HG03060 (cell line): ENCODE results near the gene RPL13A.

Experiments
- ATAC-seq: cut with Tn5 transposase; IDR thresholded peaks from one replicate; pipeline ENCODE4 v1.9.1; 2021; ENCODE audit warnings: low read depth, moderate number of reproducible peaks; ENCODE audit not compliant: unreplicated experiment

The RPL13A gene

DNA sequence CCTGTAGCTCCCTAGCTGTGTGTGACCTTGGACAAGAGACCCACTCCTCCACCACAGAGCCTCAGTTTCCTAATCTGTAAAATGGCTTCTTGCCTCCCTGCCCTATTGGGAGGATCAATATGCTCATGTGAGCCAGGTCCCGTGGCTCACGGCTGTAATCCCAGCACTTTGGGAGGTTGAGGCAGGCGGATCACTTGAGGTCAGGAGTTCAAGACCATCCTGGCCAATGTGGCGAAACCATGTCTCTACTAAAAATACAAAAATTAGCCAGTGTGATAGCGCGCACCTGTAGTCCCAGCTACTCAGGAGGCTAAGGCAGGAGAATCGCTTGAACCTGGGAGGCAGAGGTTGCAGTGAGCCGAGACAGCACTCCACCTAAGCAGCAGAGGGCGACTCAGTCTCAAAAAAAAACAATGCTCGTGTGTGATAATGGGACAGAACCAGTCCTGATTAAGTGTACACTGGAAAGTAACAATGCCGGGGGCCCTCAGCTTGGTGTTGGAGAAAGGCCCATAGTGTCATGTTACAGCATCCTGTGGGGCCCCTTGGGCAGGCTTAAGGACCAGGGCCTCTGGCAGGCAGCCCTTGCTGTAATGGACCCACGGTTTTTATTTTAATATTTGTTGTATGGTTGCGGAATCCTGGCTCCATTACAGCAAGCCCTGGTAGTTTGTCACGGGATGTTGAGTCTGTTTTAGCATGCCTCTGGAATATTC lies 15.6 kb downstream of the RPL13A start:
- ATAC-seq, result no peak

DNA sequence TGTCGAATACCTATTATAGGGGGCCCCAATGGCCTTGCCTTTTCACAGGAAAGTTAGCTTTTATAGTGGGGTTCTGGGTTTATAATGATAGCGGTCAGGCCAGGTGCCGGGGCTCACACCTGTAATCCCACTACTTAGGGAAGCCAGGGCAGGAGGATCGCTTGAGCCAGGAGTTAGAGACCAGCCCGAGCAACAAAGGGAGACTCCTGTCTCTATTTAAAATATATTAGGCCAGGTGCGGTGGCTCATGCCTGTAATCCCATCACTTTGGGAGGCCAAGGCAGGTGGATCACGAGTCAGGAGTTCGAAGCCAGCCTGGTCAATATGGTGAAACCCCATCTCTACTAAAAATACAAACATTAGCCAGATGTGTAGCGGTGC lies 16.2 kb downstream of the RPL13A start:
- no peak for ATAC-seq

DNA sequence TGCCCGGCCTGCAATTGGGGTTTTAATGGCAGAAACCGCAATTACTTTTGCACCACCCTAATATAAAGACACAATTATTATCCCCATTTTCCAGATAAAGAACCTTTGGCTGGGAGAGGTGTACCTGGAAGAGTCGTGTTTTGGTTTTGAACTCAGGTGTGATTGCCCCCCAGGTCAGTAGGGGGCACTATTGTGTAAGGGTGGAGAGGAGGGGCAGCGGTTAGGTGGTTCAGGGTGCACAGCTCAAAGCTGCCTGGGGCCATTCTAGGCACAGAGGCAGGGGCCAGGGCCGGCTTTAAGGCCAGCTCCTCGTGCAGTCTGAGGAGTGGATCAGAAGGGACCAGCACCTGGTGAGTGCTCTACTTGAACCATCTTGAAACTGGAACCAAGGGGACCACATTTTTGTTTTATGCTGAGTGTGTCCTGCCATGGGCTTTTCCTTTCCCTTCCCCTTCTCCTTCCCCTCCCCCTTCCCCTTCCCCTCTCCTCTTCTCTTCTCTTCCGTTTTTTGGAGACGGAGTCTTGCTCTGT lies 19.2 kb downstream of the RPL13A start:
- no peak for ATAC-seq

DNA sequence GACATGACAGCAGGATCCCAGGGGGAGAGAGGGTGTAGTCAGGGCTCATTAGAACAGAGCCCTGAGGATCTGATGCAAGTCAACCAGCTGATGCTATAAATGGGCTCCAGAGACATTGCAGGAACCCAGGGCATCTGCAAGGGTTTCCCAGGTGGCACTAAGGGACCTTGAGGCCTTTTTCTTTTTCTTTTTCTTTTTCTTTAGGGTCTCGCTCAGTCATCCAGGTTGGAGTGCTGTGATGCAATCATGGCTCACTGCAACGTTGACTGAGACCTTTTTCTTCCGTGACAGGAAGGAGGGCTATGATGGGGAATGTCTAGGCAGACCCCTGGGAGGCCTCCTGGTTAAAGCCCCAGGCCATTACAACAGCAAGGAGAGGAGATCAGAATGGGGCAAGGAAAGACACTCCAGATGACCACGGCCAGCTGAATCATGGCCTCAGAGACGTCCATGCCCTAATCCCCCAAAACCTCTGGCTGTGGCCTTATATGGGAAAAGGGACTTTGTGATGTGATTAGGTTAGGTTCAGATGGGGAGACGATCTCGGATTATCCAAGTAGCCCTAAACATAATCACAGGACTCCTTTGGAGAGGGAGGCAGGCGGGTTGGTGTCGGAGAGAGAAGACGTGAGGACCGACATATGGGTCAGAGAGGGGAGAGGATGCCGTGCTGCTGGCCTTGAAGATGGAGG lies 20.5 kb downstream of the RPL13A start:
- ATAC-seq, result no peak

DNA sequence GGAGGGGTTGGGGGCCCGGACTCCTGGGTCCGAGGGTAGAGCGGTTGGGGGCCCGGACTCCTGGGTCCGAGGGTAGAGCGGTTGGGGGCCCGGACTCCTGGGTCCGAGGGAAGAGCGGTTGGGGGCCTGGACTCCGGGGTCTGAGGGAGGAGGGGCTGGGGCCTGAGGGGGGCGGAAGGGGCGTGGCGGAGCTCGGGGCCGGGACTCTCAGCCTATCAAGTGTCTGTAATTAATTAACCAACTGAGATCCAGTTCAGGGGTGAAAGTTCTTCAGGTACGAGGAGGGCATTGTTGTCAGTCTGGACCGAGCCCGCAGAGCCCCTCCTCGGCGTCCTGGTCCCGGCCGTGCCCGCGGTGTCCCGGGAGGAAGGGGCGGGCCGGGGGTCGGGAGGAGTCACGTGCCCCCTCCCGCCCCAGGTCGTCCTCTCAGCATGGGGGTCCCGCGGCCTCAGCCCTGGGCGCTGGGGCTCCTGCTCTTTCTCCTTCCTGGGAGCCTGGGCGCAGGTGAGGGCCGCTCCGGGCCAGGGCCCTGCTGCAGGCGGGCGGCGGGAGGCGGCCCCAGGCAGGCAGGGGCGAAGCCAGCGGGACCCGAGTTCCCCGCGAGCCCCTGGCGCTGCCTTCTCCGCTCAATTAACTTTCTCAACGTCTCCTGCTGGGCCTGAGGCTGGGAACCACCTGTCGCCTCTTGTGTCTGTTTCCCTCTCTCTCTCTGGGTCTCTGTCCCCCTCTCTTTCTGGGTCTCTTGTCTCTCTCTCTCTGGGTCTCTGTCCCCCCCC lies 25.8 kb downstream of the RPL13A start:
- ATAC-seq, result no peak

DNA sequence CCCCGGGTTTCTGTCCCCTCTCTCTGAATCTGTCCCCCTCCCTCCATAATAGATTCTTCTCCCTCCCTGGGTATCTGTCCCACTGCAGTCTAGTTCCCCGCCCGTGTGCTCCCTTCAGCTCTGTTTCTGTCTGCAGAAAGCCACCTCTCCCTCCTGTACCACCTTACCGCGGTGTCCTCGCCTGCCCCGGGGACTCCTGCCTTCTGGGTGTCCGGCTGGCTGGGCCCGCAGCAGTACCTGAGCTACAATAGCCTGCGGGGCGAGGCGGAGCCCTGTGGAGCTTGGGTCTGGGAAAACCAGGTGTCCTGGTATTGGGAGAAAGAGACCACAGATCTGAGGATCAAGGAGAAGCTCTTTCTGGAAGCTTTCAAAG lies 26.3 kb downstream of the RPL13A start:
- ATAC-seq, result no peak

DNA sequence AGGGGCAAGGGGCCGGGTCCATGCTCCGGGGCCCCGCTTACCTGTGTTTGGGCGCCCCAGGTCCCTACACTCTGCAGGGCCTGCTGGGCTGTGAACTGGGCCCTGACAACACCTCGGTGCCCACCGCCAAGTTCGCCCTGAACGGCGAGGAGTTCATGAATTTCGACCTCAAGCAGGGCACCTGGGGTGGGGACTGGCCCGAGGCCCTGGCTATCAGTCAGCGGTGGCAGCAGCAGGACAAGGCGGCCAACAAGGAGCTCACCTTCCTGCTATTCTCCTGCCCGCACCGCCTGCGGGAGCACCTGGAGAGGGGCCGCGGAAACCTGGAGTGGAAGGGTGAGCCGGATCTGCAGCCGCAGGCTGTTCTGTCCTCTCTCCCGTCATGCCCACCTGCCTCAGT lies 26.7 kb downstream of the RPL13A start:
- ATAC-seq, result no peak

DNA sequence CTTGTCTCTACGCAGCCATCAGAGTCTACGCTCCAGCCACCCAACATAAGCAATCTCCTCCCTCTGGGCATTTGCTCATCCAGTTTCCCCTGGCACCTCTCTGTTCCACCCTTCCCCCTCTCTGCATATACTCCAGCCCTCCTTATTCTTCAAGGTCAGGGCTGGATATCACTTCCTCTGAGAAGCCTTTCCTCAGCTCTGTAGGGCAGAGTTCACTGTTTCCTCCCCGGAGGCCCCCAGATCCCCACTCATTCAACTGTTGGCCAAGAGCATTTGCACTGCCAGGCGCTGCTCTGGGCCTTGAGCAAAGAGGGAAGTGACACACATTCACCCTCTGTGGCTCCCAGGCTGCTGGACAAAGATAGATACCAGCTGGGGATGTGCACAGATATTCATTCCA lies 28.4 kb downstream of the RPL13A start:
- ATAC-seq, result no peak

DNA sequence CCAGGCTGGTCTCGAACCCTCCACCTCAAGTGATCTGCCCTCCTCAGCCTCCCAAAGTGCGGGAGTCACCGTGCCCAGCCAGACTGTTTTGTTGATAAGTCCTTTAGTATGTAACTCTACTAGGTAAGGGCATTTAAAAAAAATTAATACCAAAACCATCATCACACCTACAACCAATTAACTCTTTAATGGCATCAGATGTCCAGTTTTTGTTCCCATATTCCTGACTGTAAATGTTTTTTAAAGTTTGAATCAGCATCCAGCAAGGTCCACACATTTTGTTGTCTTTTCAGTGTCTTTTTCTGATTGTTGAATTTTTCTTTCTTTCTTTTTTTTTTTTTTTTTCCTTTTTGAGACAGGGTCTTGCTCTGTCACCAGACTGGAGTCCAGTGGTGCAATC lies 30.6 kb downstream of the RPL13A start:
- no peak for ATAC-seq

DNA sequence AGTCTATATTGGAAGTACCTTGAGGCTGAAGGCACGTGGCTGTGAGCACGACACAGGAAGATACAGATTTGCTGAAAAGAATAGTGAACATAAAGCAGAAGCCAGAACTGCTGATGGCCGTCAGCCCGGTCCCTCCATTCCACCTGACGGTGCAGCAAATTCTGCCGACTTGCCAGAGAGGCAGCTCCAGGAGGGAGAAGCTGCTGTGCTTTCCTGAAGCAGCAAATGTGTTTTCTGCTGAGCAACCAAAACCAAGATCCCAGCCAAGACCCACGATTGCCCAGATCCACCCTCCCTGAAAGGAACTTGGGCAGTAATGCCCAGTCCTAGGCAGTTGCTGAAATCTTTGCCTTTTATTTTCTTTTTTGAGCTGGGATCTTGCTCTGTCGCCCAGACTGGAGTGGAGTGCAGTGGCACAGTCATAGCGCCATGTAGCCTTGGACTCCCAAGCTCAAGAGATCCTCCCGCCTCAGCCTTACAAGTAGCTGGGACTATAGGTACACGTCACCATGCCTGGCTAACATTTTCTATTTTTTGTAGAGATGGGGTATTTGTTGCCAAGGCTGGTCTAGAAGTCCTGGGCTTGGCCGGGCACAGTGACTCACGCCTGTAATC lies 33.4 kb downstream of the RPL13A start:
- no peak for ATAC-seq

DNA sequence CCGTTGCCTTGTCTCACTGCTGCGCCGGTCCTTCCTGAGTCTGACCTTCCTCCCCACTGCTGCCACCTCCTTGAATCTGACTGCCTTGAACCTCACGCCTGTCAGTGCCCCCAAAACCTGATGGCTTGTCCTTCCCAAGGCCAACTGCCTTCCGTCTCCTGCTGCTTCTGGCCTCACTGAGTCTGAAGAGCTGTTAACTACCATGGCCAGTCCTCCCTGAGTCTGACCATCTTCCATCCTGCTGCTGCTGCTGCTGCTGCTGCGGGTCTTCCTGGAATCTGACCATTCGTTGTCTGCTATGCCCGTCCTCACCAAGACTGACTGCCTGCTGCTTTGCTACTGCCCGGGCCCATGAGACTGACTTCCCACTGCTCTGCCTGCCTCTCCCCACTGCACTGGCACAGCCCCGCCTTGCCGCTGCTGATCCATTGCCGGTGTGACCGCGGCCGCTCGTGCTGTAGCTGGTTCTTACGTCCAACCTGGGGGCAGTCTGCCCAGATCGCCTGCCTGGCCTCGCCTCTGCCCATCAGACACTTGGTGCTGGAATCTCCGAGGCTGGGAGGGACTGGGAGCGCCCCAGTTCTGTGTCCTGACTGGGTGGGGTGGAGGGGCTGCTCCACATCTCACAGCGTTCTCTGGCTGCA lies 37.5 kb downstream of the RPL13A start:
- ATAC-seq, result no peak

DNA sequence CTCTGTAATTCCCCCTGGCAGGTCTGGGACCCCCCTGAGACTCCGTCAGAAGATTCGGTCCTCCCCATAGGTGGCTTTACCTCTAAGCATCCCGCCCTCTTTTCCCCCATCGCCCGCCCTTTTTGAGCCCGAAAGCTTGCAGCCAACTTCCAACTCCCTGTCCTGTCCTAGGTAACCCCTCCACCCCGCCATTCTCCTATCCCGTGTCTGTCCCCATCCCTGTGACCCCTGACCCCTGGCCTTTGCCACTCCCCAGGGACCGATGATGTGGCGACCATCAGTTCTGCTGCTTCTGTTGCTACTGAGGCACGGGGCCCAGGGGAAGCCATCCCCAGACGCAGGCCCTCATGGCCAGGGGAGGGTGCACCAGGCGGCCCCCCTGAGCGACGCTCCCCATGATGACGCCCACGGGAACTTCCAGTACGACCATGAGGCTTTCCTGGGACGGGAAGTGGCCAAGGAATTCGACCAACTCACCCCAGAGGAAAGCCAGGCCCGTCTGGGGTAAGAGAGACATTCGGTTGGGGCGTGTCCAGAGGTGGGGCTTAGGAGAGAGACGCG lies 40.9 kb downstream of the RPL13A start:
- no peak for ATAC-seq

DNA sequence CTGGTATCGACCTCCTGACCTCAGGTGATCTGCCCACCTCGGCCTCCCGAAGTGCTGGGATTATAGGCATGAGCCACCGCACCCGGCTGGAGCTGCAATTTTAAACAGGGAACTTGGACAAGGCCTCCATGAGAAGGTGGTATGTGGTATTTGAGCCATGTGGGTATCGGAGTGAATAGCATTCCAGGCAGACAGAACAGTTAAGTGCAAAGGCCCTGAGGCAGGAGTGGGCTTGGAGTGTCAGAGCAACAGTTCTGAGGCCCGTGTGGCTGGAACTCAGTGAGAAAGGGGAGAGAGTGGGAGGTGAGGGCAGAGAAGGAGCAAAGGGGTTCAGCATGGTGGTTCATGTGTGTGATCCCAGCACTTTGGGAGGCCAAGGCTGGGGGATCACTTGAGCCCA lies 43.3 kb downstream of the RPL13A start:
- ATAC-seq, result no peak

DNA sequence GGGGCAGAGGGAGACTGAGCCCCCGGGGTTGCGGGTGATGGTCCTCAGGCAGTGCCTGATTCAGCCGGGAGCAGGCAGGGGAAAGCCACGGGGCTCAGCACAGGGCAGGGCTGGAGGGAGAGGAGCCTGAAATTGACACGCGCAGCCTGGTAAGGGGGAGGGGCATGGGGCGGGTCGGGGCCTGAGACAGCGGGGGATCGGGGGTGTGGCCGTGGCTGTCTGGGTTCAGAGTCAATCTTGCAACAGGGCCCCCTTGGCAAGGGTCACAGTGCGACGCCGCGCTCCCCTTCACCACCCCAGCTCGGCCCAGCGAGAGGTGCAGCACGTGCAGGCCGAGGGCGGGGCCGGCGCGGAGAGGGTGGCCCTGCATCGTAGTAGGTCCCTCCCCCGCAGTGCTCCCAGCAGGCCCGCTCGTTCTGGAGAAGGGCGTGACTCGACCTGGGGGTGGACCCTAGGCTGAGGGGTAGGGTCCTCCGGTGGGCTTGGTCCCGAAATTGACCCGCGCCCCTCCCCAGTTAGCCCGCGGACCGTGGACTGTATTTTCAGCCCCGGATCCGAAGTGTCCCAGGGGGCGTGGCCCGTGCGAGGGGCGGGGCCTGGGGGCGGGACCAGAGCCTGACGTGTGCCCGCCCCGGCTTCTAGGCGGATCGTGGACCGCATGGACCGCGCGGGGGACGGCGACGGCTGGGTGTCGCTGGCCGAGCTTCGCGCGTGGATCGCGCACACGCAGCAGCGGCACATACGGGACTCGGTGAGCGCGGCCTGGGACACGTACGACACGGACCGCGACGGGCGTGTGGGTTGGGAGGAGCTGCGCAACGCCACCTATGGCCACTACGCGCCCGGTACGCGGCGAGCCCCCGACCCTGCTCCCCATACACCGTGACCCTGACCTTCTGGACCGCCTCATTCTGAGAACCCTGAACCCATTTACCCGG lies 46.4 kb downstream of the RPL13A start:
- no peak for ATAC-seq

DNA sequence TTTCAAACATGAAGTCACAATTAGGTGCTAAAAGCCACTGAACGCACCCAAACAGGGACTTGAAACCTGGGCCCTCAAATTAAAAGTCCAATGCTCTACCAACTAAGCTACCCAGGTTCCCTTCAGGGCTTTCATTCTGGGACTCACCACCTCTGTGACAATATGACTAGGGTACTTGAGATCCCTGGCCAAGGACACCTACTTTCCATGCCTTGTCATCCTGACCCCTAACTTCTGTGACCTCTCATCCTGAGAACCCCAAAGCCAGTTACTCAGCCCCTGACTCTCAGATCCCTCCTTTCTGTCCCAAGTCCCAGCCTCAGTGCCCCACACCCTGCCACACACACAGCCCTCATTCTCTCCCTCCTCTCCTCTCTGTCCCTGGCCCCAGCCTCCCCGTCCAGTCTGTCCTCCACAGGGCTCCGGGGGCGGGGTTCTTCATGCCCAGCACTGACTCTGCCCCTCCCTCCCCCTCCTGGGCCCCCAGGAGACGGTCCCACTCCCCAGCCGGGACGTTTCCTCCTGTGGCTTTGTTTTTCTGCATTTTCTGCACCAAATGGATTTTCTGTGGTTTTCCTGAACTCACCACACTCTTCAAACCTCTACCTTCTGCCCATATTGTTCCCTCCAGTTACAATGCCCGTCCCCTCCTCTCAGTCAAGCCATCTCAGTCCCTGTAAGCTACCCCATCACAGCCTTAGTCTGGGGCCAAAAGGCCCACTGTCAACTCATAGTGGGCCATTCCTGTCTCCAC lies 47.4 kb downstream of the RPL13A start:
- no peak for ATAC-seq

DNA sequence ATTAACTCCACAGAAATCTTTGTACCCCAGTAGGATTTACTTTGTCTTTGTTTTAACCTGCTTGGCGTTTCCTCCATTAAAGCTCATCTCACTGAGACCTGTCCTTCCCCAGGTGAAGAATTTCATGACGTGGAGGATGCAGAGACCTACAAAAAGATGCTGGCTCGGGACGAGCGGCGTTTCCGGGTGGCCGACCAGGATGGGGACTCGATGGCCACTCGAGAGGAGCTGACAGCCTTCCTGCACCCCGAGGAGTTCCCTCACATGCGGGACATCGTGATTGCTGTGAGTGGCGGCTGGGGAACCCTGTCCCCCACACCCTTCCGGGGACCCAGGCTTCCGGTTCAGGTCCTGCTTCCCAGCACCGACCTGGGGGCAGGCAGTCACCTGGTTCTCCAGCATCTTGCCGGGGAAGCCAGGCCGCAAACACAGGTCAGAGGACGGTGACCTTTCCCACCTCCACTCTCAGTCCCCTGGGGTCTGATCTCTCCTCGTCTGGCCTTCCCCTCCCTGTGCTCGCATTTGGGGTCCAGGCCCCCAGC lies 49.6 kb downstream of the RPL13A start:
- ATAC-seq, result no peak

DNA sequence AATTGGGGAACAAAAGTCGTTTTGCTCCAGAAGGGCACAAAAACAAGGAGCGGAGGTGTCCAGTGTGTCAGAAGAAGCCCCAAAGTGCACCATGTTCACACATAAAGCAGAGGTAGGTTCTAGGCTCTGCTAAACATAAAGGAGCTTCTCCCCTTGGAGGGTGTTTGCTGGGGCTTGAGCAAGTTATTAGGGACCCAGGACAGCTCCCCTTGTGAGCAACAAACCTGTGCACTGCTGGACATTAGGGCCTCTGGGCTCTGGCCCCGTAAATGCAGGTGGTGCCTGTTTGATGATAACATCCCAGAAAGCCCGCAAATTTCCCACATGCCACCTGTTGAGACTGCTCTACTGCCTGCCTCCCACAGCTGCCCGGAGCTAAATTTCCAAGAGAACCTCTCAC lies 51.2 kb downstream of the RPL13A start:
- no peak for ATAC-seq
